HepG2 (cell line): Measurements from ENCODE around the gene SLA2. TPM values are rescaled to one million over a fixed set of nuclear protein-coding genes. Genes with fewer than 3 reads are reported as not detected.

Experiments used
- AHR ChIP-seq: IDR thresholded peaks from 2 replicates; pipeline ENCODE4 v1.6.1; 2018; ENCODE audit warnings: missing genetic modification reagents, missing compliant biosample characterization
- BRD4 ChIP-seq: sonication (generic); formaldehyde crosslinking; IDR thresholded peaks from 2 replicates; pipeline ENCODE4 v1.4.0; 2020; ENCODE audit warnings: missing genetic modification reagents
- CBX2 ChIP-seq, 2 experiments: fragments of 200-600 bp in 1 of 2; sonication (generic); formaldehyde crosslinking in 1 of 2; IDR thresholded peaks; 2 replicates each; pipeline versions ENCODE4 v1.7.0 to v1.8.1; 2018 to 2022; ENCODE audit warnings: low read depth in 2 of 2, low read length in 1 of 2, mild to moderate bottlenecking in 1 of 2, missing genetic modification reagents in 1 of 2
- CC2D1A ChIP-seq: sonication (generic); formaldehyde crosslinking; IDR thresholded peaks from 2 replicates; pipeline ENCODE4 v1.8.1; 2023; ENCODE audit warnings: mild to moderate bottlenecking, missing genetic modification reagents
- HNRNPL ChIP-seq: fragments of 200-400 bp; formaldehyde crosslinking; IDR thresholded peaks from 2 replicates; pipeline ENCODE4 v1.6.1; 2017; ENCODE audit warnings: mild to moderate bottlenecking, low read depth, low read length
- HOXD1 ChIP-seq: sonication (generic); formaldehyde crosslinking; IDR thresholded peaks from 2 replicates; pipeline ENCODE4 v1.5.0; 2020; ENCODE audit warnings: missing genetic modification reagents
- MZF1 ChIP-seq: sonication (generic); formaldehyde crosslinking; IDR thresholded peaks from 2 replicates; pipeline ENCODE4 v1.8.1; 2023; ENCODE audit warnings: mild to moderate bottlenecking, missing genetic modification reagents, borderline replicate concordance
- NFIC ChIP-seq: IDR thresholded peaks from 2 replicates; pipeline ENCODE4 v1.6.1; 2012; ENCODE audit warnings: mild to moderate bottlenecking, low read length, inconsistent platforms
- NFKBIZ ChIP-seq: IDR thresholded peaks from 2 replicates; pipeline ENCODE4 v1.6.1; 2018; ENCODE audit warnings: missing genetic modification reagents, missing compliant biosample characterization
- RFX3 ChIP-seq: IDR thresholded peaks from 2 replicates; pipeline ENCODE4 v1.6.1; 2016; ENCODE audit warnings: missing biosample characterization, missing genetic modification reagents
- SALL1 ChIP-seq: sonication (generic); formaldehyde crosslinking; IDR thresholded peaks from 2 replicates; pipeline ENCODE4 v1.8.0; 2022; ENCODE audit warnings: mild to moderate bottlenecking, missing genetic modification reagents
- SRSF1 ChIP-seq: fragments of 200-400 bp; formaldehyde crosslinking; optimal IDR thresholded peaks from 2 replicates; pipeline ENCODE3; 2017; ENCODE audit warnings: mild to moderate bottlenecking, low read depth, low read length, moderate library complexity
- TFDP2 ChIP-seq: sonication (generic); formaldehyde crosslinking; IDR thresholded peaks from 2 replicates; pipeline ENCODE4 v1.4.0; 2020; ENCODE audit warnings: missing genetic modification reagents
- TIGD3 ChIP-seq: sonication (generic); formaldehyde crosslinking; IDR thresholded peaks from 2 replicates; pipeline ENCODE4 v1.5.1; 2020; ENCODE audit warnings: mild to moderate bottlenecking, missing genetic modification reagents, borderline replicate concordance
- ZBTB14 ChIP-seq: sonication (generic); formaldehyde crosslinking; IDR thresholded peaks from 2 replicates; pipeline ENCODE4 v1.4.0; 2020; ENCODE audit warnings: missing genetic modification reagents
- ZMAT3 ChIP-seq: sonication (generic); formaldehyde crosslinking; conservative IDR thresholded peaks from 2 replicates; pipeline ENCODE4 v1.7.0; 2021; ENCODE audit warnings: missing genetic modification reagents
- ZMYM3 ChIP-seq: sonication (generic); formaldehyde crosslinking; IDR thresholded peaks from 2 replicates; pipeline ENCODE4 v1.5.1; 2020; ENCODE audit warnings: mild to moderate bottlenecking, missing genetic modification reagents
- ZNF207 ChIP-seq: fragments of 450-650 bp; IDR thresholded peaks from 2 replicates; pipeline ENCODE4 v1.6.1; 2016; ENCODE audit warnings: antibody characterized with exemption, borderline replicate concordance
- ZNF280B ChIP-seq: sonication (generic); formaldehyde crosslinking; IDR thresholded peaks from 2 replicates; pipeline ENCODE4 v1.5.0; 2020; ENCODE audit warnings: missing genetic modification reagents, mild to moderate bottlenecking, borderline replicate concordance
- ZNF552 ChIP-seq: sonication (generic); formaldehyde crosslinking; IDR thresholded peaks from 2 replicates; pipeline ENCODE4 v1.9.0; 2022; ENCODE audit warnings: missing genetic modification reagents, mild to moderate bottlenecking, borderline replicate concordance
- ZNF615 ChIP-seq: sonication (generic); formaldehyde crosslinking; IDR thresholded peaks from 2 replicates; pipeline ENCODE4 v1.5.0; 2020; ENCODE audit warnings: mild to moderate bottlenecking, missing genetic modification reagents, borderline replicate concordance
- ZSCAN9 ChIP-seq: IDR thresholded peaks from 2 replicates; pipeline ENCODE4 v1.6.1; 2016; ENCODE audit warnings: borderline replicate concordance
- polyA plus RNA-seq, 8 experiments: library from polyadenylated mRNA; depleted of rRNA in 3 of 8; stranded (reverse) in 7 of 8; unstranded in 1 of 8; fragments of >200 nt; fragmentation: Illumina TruSeq in 4 of 8; extraction: Trizol in 4 of 8; gene quantifications; 2 replicates each; pipeline versions ENCODE4 v1.2.1 to v1.2.3, GENCODE V29; 2011 to 2016; ENCODE audit warnings: low read depth in 4 of 8, missing spikeins in 1 of 8, mixed read lengths in 1 of 8; ENCODE audit not compliant: insufficient read depth in 1 of 8
- total RNA-seq, 5 experiments: library from RNA; depleted of rRNA; stranded (reverse); fragments of >200 nt; fragmentation: Illumina TruSeq; extraction: Trizol; gene quantifications; 2 replicates each; pipeline ENCODE4 v1.2.3, GENCODE V29; 2016; ENCODE audit warnings: low read depth in 1 of 5

The SLA2 gene
- total and polyA plus RNA-seq, 2 of the 13 experiments (the other 11 are each of a cell fraction or from before 2014, with no cell fraction given), result 1.6 to 3.6 TPM

- TF ChIP-seq ZBTB14 (CRISPR knock-in tag) (peak; percentile 64), TIGD3 (no peak), CBX2 (IDR thresholded peaks at IDR 0.05; ENCODE audit: low read depth, low read length) (no peak), CBX2 (CRISPR knock-in tag; IDR thresholded peaks at IDR 0.05; ENCODE audit: low read depth) (peak; percentile 33; the same call in 1 of the 2 replicates), HNRNPL (no peak), AHR (CRISPR knock-in tag) (peak; percentile 56; the same call in 1 of the 2 replicates), ZMAT3 (CRISPR knock-in tag) (peak; percentile 77; the same call in 1 of the 2 replicates), ZNF280B (CRISPR knock-in tag) (peak; percentile 89), RFX3 (CRISPR knock-in tag) (no peak), TFDP2 (peak; percentile 75), ZNF207 (no peak), NFIC (0 out of 2 replicates have a peak, but pooled peaks have one; percentile 0), CC2D1A (CRISPR knock-in tag) (0 out of 2 replicates have a peak, but pooled peaks have one; percentile 38), HOXD1 (CRISPR knock-in tag) (0 out of 2 replicates have a peak, but pooled peaks have one; percentile 25), ZNF552 (CRISPR knock-in tag) (peak; percentile 67), ZMYM3 (CRISPR knock-in tag) (no peak), SALL1 (CRISPR knock-in tag) (peak; percentile 62), NFKBIZ (no peak; the same call in 1 of the 2 replicates), ZSCAN9 (CRISPR knock-in tag) (peak; percentile 29; the same call in 1 of the 2 replicates), MZF1 (CRISPR knock-in tag) (no peak), BRD4 (peak; percentile 72; the same call in 1 of the 2 replicates), ZNF615 (CRISPR knock-in tag) (no peak), SRSF1 (peak; percentile 61)
Measured at GRCh38 chr20:36574366-36575135, 71.4 kb downstream of the SLA2 start (continued).
